PC-3 (cell line): ENCODE data around the gene GCM1.

ENCODE experiments used
- EZH2 ChIP-seq: fragments of 300-600 bp; sonication (generic); IDR thresholded peaks from one replicate; pipeline ENCODE4 v1.6.1; 2017; ENCODE audit warnings: antibody characterized with exemption, mild to moderate bottlenecking, low read length; ENCODE audit not compliant: unreplicated experiment
- EZH2phosphoT487 ChIP-seq: fragments of 300-600 bp; sonication (generic); IDR thresholded peaks from 2 replicates; pipeline ENCODE4 v1.6.1; 2018; ENCODE audit warnings: mild to moderate bottlenecking, antibody characterized with exemption, low read length, borderline replicate concordance
- TF ChIP-seq, protein P1 (sequence below): fragments of 300-600 bp; sonication (generic); conservative IDR thresholded peaks from 2 replicates; pipeline ENCODE4 v1.5.1; 2017; ENCODE audit warnings: antibody characterized with exemption, low read depth, mild to moderate bottlenecking, low read length

- TF ChIP-seq, protein P1, sequence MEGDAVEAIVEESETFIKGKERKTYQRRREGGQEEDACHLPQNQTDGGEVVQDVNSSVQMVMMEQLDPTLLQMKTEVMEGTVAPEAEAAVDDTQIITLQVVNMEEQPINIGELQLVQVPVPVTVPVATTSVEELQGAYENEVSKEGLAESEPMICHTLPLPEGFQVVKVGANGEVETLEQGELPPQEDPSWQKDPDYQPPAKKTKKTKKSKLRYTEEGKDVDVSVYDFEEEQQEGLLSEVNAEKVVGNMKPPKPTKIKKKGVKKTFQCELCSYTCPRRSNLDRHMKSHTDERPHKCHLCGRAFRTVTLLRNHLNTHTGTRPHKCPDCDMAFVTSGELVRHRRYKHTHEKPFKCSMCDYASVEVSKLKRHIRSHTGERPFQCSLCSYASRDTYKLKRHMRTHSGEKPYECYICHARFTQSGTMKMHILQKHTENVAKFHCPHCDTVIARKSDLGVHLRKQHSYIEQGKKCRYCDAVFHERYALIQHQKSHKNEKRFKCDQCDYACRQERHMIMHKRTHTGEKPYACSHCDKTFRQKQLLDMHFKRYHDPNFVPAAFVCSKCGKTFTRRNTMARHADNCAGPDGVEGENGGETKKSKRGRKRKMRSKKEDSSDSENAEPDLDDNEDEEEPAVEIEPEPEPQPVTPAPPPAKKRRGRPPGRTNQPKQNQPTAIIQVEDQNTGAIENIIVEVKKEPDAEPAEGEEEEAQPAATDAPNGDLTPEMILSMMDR, result no peak
- TF ChIP-seq EZH2phosphoT487 (no peak), EZH2 (no peak)
These were observed 31.5 kb upstream of the GCM1 start for GRCh38 chr6:53179961-53180651.
